Nephron progenitor cell (in vitro differentiated cells): ENCODE results near the gene KCNQ1.

Experiments
- DNase-seq: peaks from one replicate; pipeline ENCODE4 v3.0.0; 2021
- H3K27ac Mint-ChIP-seq: 2 replicates; pipeline ENCODE4 v1.8.0; 2021; ENCODE audit warnings: mild to moderate bottlenecking, moderate library complexity, mixed read lengths
- H3K27me3 Mint-ChIP-seq: 2 replicates; pipeline ENCODE4 v1.8.0; 2021; ENCODE audit warnings: mild to moderate bottlenecking, low read depth, mixed read lengths; ENCODE audit not compliant: poor library complexity
- H3K36me3 Mint-ChIP-seq: 2 replicates; pipeline ENCODE4 v1.8.0; 2021; ENCODE audit warnings: low read depth, mixed read lengths
- H3K4me1 Mint-ChIP-seq: 2 replicates; pipeline ENCODE4 v1.8.0; 2021; ENCODE audit warnings: mixed read lengths
- H3K4me3 Mint-ChIP-seq: 2 replicates; pipeline ENCODE4 v1.8.0; 2021; ENCODE audit warnings: mild to moderate bottlenecking, moderate library complexity, mixed read lengths
- H3K9me3 Mint-ChIP-seq: 2 replicates; pipeline ENCODE4 v1.8.0; 2021; ENCODE audit warnings: mild to moderate bottlenecking, moderate library complexity, mixed read lengths
- TF ChIP-seq, protein P1 (sequence below): fragments of 200-600 bp; sonication (generic); IDR thresholded peaks from 2 replicates; pipeline ENCODE4 v1.5.0; 2021; ENCODE audit warnings: antibody characterized with exemption

Gene KCNQ1

DNA sequence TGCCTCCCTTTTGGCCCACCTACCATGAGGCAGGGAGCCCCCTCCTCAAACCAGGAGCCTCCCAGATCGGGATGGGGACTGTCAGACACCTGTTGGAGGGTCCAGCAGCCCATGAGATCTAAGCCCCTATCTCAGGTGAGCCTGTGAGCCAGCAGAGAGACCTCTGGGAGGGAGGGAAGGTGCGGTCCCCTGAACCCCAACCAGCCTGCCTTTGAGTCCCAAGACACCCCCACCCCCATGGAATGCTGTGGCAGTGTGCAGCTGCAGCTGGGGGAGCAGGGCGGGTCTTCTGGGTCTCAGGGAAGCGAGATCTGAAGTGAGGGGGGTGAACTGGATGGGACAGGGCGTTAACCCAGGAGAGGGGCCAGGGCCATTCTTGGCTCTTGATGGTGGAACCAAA is 442.1 kb downstream of the KCNQ1 start:
- peak overlapping the region; percentile 65 for H3K4me3 Mint-ChIP-seq
- no peak for DNase-seq
- peaks cover 14% of the 10 kb centered on the region for H3K27me3 Mint-ChIP-seq
- peaks cover 11% of the 10 kb centered on the region for H3K36me3 Mint-ChIP-seq
- no peaks in the 10 kb centered on the region for H3K9me3 Mint-ChIP-seq
- peaks cover 52% of the 10 kb centered on the region for H3K4me1 Mint-ChIP-seq
- TF ChIP-seq, protein P1, sequence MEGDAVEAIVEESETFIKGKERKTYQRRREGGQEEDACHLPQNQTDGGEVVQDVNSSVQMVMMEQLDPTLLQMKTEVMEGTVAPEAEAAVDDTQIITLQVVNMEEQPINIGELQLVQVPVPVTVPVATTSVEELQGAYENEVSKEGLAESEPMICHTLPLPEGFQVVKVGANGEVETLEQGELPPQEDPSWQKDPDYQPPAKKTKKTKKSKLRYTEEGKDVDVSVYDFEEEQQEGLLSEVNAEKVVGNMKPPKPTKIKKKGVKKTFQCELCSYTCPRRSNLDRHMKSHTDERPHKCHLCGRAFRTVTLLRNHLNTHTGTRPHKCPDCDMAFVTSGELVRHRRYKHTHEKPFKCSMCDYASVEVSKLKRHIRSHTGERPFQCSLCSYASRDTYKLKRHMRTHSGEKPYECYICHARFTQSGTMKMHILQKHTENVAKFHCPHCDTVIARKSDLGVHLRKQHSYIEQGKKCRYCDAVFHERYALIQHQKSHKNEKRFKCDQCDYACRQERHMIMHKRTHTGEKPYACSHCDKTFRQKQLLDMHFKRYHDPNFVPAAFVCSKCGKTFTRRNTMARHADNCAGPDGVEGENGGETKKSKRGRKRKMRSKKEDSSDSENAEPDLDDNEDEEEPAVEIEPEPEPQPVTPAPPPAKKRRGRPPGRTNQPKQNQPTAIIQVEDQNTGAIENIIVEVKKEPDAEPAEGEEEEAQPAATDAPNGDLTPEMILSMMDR: no peak
- no peak overlapping the region for H3K27ac Mint-ChIP-seq

DNA sequence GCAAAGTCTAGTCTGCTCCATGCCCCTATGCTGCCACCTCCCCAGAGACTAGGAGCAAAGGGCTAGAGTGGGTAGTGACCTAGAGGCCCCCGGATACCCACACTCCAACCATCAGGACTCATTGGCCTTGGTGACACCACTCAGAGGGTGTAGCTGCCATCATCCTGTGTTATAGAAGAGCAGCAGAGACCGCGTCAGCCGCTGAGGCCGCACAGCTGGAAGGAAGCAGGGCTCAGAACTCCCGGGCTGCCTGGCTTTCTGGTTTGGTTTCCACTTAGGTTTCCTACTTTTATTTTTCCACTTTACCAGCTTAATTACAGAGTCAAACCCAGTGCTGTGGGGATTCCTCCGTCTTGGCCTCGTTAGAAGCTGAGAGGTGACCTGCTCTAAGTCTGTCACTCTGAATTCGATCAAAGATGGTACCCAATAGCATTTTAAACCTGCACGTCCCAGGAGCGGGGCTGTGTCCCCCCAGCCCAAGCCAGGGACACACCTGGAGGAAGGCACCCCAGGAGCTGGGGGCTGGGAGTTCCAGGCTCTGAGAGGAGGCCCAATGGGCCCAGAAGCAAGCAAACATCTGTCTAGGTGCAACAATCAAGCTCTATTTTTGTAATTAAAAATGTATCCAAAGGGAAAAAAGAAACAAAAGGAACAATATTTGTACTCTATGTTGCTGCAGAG is 442.8 kb downstream of the KCNQ1 start:
- peaks cover 9% of the 10 kb centered on the region for H3K36me3 Mint-ChIP-seq
- H3K27me3 Mint-ChIP-seq: peaks cover 14% of the 10 kb centered on the region
- no peak overlapping the region for H3K4me3 Mint-ChIP-seq
- H3K4me1 Mint-ChIP-seq: peaks cover 46% of the 10 kb centered on the region
- H3K9me3 Mint-ChIP-seq: no peaks in the 10 kb centered on the region
- TF ChIP-seq, protein P1: no peak
- no peak overlapping the region for H3K27ac Mint-ChIP-seq
- DNase-seq: no peak

DNA sequence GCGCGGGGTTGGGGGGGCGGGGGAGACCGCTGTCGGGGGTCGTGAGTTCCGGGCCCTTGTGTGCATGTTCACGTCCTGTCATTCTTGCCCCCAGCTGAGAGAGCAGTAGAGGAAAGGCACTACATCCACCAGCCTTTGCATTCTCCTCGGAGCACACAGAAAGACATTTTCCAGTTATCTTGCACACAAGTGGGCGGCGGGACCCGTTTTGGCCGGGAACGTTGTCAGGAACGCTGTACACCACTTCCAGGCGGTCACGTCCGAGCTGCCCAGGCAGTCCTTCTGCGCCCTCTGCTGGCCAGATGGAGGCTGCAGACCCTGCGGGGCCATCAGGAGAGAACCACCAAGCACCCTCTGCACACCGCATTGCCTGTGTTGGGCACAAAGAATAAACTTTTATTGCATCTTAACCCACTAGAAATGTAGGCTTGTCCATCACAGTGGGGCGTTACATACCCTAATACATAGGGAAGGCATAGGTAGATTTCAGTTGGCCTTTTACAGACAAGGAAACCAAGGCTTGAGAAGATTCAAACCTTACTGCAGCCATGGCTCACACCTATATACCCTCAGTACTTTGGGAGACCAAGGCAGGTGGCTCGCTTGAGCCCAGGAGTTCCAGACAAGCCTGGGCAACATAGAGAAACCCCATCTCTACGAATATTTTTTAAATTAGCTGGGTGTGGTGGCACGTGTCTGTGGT is 443.6 kb downstream of the KCNQ1 start:
- TF ChIP-seq, protein P1: peak; percentile 95
- no peak overlapping the region for H3K27ac Mint-ChIP-seq
- peak; percentile 97 for DNase-seq
- H3K36me3 Mint-ChIP-seq: peaks cover 1% of the 10 kb centered on the region
- no peak overlapping the region for H3K4me3 Mint-ChIP-seq
- peaks cover 10% of the 10 kb centered on the region for H3K27me3 Mint-ChIP-seq
- no peaks in the 10 kb centered on the region for H3K9me3 Mint-ChIP-seq
- H3K4me1 Mint-ChIP-seq: peaks cover 39% of the 10 kb centered on the region

DNA sequence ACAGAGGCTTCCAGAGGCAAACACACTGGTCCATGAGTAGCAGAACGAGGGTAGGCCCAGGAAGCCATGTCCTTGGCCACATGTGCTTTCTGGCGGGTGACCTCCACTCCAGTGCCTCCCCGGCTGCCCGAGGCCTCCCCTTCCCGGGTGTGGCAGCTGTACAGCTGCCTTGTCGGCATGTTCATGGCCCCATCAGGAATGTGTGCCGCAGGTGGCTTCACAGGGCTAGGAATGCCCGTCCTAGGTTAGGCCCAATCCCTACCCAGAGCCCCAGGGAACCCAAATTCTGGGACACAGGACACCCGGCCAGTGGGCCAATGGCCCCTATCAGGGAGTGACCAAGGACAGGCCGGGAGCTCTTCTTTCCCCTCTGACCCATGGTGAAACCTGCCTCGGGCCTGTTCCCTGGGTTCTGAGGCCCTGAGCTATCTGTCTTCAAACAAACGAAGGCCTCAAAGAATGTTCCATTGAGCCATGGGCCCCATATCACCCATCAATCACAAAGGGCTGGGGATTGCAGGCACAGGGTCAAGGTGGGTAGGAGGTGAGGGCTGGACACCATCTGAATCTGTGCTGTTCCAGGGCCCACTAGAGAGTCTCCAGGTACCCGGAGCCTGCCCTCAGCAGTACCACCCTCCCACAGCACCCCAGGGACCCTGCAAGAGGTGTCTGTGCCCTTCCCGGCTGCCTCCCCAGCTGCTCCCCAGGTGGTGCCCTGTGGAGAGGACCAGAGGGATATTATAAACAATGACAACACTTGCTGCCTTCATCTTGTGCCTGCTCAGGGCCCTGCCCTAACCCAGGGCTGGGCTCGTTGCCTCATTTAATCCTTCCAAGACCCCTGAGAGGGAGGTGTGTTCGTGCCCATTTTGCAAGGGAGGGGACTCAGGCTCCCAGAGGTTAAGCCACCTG is 444.8 kb downstream of the KCNQ1 start:
- no peak for DNase-seq
- H3K27ac Mint-ChIP-seq: no peak overlapping the region
- TF ChIP-seq, protein P1: no peak
- no peak overlapping the region for H3K4me3 Mint-ChIP-seq
- H3K4me1 Mint-ChIP-seq: peaks cover 38% of the 10 kb centered on the region
- H3K36me3 Mint-ChIP-seq: no peaks in the 10 kb centered on the region
- peaks cover 18% of the 10 kb centered on the region for H3K27me3 Mint-ChIP-seq
- no peaks in the 10 kb centered on the region for H3K9me3 Mint-ChIP-seq

DNA sequence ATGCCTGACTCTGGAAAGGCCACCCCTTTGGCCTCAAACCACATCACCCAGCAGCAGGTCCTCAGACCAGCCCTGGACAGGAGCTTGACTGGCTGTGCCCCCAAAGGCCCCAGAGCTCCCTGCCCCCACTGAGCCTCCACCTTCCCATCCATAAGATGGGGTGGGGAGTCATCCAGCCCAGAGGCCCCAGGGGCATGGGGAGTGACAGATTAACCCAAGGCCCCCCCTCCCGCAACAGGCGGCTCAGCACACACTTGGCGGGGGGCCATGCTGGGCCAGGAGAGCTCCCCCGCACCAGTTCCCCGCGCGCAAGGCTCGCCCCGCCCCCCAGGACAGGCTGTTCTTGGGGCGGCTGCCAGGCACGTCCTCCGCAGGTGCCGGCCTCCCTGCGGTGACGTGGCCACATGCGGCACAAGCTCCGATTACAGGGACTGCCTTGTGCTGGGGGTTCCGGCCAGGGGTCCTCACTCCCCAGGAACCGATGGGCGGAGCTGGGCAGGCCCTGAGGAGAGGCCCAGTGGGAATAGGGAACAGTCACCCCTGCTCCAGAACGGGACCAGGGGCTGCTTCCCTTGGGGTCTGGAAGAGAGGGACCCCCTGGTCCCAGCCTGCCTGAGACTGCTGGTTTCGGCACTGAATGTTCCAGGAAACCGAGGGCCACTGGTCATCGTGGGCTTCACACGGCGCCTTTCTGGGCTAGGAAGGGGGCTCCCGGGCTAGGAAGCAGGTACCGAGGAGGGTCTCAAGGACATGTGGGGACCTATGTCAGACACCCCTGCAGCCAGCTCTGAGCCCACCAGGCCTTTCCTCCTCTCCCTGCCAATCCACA is 445.9 kb downstream of the KCNQ1 start:
- Mint-ChIP-seq H3K36me3 (no peaks in the 10 kb centered on the region), H3K9me3 (no peaks in the 10 kb centered on the region), H3K27me3 (peaks cover 18% of the 10 kb centered on the region), H3K27ac (no peak overlapping the region), H3K4me1 (peaks cover 38% of the 10 kb centered on the region), H3K4me3 (no peak overlapping the region)
- DNase-seq: no peak
- TF ChIP-seq, protein P1: no peak
